Endothelial cell (in vitro differentiated cells): ENCODE data around the gene IFIT2. TPM values are rescaled to one million over a fixed set of nuclear protein-coding genes. Genes with fewer than 3 reads are reported as not detected.
"Not testable (repeated sequence)": the region's sequence is repeated elsewhere in the genome, so short reads cannot be mapped to it uniquely, and the experiment has no call there.

ENCODE experiments used
- DNase-seq: peaks from one replicate; pipeline ENCODE4 v3.0.0; 2021; ENCODE audit warnings: low spot score
- H3K27ac Mint-ChIP-seq: one replicate; pipeline ENCODE4 v1.8.0; 2021; ENCODE audit warnings: mixed read lengths, inconsistent platforms; ENCODE audit not compliant: unreplicated experiment
- H3K27me3 Mint-ChIP-seq: one replicate; pipeline ENCODE4 v1.8.0; 2021; ENCODE audit warnings: mild to moderate bottlenecking, moderate library complexity, mixed read lengths, inconsistent platforms; ENCODE audit not compliant: unreplicated experiment
- H3K36me3 Mint-ChIP-seq: one replicate; pipeline ENCODE4 v1.8.0; 2021; ENCODE audit warnings: mild to moderate bottlenecking, low read depth, mixed read lengths, inconsistent platforms; ENCODE audit not compliant: unreplicated experiment
- H3K4me1 Mint-ChIP-seq: one replicate; pipeline ENCODE4 v1.8.0; 2021; ENCODE audit warnings: mild to moderate bottlenecking, mixed read lengths, inconsistent platforms; ENCODE audit not compliant: unreplicated experiment
- H3K4me3 Mint-ChIP-seq: one replicate; pipeline ENCODE4 v1.8.0; 2021; ENCODE audit warnings: mild to moderate bottlenecking, mixed read lengths, inconsistent platforms; ENCODE audit not compliant: unreplicated experiment
- H3K9me3 Mint-ChIP-seq: one replicate; pipeline ENCODE4 v1.8.0; 2021; ENCODE audit warnings: mixed read lengths, inconsistent platforms; ENCODE audit not compliant: unreplicated experiment
- total RNA-seq: library from RNA; stranded (reverse); fragmentation: NEBNext Ultra II Directional; extraction: Animal tissue kit (Norgen Biotek cat#: 25700); gene quantifications from one replicate; pipeline ENCODE4 v1.2.1, GENCODE V29; 2021; ENCODE audit not compliant: unreplicated experiment
- TF ChIP-seq, protein P1 (sequence below): fragments of 200-600 bp; sonication (generic); IDR thresholded peaks from one replicate; pipeline ENCODE4 v1.5.0; 2021; ENCODE audit warnings: antibody characterized with exemption; ENCODE audit not compliant: unreplicated experiment

IFIT2 gene
- total RNA-seq, 1 donor from 2014 or later = 0.80 TPM

GRCh38 chr10:89348975-89349374 lies 47.1 kb downstream of the IFIT2 start:
- TF ChIP-seq, protein P1, sequence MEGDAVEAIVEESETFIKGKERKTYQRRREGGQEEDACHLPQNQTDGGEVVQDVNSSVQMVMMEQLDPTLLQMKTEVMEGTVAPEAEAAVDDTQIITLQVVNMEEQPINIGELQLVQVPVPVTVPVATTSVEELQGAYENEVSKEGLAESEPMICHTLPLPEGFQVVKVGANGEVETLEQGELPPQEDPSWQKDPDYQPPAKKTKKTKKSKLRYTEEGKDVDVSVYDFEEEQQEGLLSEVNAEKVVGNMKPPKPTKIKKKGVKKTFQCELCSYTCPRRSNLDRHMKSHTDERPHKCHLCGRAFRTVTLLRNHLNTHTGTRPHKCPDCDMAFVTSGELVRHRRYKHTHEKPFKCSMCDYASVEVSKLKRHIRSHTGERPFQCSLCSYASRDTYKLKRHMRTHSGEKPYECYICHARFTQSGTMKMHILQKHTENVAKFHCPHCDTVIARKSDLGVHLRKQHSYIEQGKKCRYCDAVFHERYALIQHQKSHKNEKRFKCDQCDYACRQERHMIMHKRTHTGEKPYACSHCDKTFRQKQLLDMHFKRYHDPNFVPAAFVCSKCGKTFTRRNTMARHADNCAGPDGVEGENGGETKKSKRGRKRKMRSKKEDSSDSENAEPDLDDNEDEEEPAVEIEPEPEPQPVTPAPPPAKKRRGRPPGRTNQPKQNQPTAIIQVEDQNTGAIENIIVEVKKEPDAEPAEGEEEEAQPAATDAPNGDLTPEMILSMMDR = no peak
- Mint-ChIP-seq H3K4me1 (peaks cover 70% of the 10 kb centered on the region), H3K9me3 (no peaks in the 10 kb centered on the region), H3K4me3 (no peak overlapping the region), H3K27me3 (peaks cover 6% of the 10 kb centered on the region), H3K27ac (peak overlapping the region; percentile 95), H3K36me3 (peaks cover 2% of the 10 kb centered on the region)
- no peak for DNase-seq

GRCh38 chr10:89350631-89351315 lies 48.9 kb downstream of the IFIT2 start:
- Mint-ChIP-seq H3K27ac (peak overlapping the region; percentile 95), H3K4me3 (peak overlapping the region; percentile 52), H3K4me1 (peaks cover 63% of the 10 kb centered on the region)
- DNase-seq, H3K27me3 Mint-ChIP-seq, H3K36me3 Mint-ChIP-seq, H3K9me3 Mint-ChIP-seq: not testable (repeated sequence)

- Mint-ChIP-seq H3K36me3 (peaks cover 5% of the 10 kb centered on the region), H3K4me1 (peaks cover 57% of the 10 kb centered on the region), H3K27ac (peak overlapping the region; percentile 65), H3K4me3 (no peak overlapping the region), H3K27me3 (peaks cover 6% of the 10 kb centered on the region), H3K9me3 (no peaks in the 10 kb centered on the region)
- no peak for DNase-seq
- TF ChIP-seq, protein P1 = no peak
These were observed 49.5 kb downstream of the IFIT2 start for GRCh38 chr10:89351412-89351779.

DNA sequence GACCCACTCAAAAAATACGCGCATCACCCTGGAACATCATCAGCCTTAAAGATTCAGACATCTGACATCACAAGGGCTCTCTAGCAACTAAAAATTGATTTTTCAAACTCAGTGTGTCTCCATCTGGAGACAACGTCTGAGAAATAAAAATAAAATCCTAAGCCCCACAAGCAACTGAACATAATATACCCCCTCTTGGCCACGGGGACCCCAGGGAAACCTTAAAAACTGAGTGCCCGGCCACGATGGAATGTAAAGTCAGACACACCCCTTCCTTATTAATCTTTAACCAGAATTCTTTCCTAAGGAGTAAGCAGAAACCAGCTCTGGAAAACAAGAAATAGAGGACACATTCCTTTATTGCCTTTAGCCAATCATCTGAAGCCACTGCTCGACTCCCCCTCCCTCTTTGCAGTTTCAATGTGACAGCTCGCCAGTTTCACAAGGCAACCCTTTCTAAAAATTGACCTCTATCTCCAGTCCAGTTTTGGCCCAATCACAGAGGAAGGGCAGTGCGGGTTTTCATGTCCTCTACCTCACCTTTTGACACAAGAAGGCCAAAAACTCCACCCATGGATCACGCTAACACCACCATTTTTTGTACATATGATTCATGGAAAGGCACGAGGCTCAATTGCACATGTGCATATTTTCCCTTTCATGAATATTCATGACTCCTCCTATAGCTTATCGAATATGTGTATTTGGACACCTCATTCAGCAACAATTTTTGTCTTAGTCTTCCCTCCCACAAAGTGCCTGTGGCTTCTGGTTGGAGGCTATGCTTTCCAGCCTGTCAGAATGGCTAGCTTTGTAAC lies 50.1 kb downstream of the IFIT2 start:
- DNase-seq = no peak
- Mint-ChIP-seq H3K27me3 (peaks cover 5% of the 10 kb centered on the region), H3K36me3 (peaks cover 5% of the 10 kb centered on the region), H3K4me3 (peak overlapping the region; percentile 16), H3K27ac (peak overlapping the region; percentile 65), H3K4me1 (peaks cover 54% of the 10 kb centered on the region), H3K9me3 (no peaks in the 10 kb centered on the region)
- TF ChIP-seq, protein P1 = no peak

DNA sequence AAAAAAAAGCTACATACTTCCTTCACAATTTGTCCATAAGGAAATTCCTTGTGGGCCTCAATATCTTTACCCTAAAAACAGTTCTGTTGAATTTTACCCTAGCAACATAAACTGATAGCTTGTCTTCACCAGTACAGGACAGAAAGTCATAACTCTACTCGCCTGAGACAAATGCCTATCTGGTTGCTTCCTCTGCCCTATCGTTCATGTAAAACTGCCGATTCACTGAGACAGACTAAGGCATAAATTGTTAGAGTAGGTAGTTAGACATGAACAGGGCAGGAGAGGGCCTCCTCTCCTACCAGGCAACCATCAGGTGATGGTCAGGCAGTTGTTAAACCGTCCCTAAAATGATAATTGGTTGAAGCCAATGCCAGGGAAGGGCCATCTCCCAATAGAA lies 51.0 kb downstream of the IFIT2 start:
- TF ChIP-seq, protein P1 = no peak

More for the DNA sequence above, 51.0 kb downstream of the IFIT2 start:
- no peak overlapping the region for H3K27ac Mint-ChIP-seq
- H3K36me3 Mint-ChIP-seq = peaks cover 5% of the 10 kb centered on the region
- peaks cover 55% of the 10 kb centered on the region for H3K4me1 Mint-ChIP-seq
- peaks cover 3% of the 10 kb centered on the region for H3K27me3 Mint-ChIP-seq
- no peak for DNase-seq
- H3K9me3 Mint-ChIP-seq = no peaks in the 10 kb centered on the region
- no peak overlapping the region for H3K4me3 Mint-ChIP-seq
